Measurements from ENCODE around the gene STON1.

STON1 gene

GRCh38 chr2:48528431-48528830 lies 1.5 kb upstream of the STON1 start (continued):
- TF ChIP-seq PATZ1 (CRISPR knock-in tag; IDR thresholded peaks at IDR 0.05; ENCODE audit: borderline replicate concordance) (no peak), BACH2 (CRISPR knock-in tag; IDR thresholded peaks at IDR 0.05; ENCODE audit: borderline replicate concordance) (no peak)

- no peak for ATAC-seq
- TF ChIP-seq ZFP30 (CRISPR knock-in tag; IDR thresholded peaks at IDR 0.05) (no peak), PATZ1 (CRISPR knock-in tag; IDR thresholded peaks at IDR 0.05; ENCODE audit: borderline replicate concordance) (no peak)
Observed at GRCh38 chr2:48529194-48529593, 760 bp upstream of the STON1 start.

DNA sequence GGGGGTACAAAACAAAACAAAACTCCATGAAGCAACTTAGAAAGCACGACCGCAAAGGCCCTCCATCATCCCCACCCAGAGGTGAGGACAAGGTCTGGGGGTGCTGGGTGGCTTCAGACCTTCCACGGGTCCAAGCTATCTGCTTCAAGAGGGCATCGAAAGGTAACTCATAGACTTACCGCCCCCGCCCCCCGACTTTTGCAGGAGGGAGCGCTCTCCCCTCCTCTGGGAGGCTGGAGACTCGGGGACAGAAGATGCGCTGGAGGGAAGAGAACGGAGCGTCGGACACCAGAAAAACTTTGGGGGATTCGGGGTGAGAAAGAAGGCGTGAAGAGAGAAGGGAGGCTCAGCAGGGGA lies 300 bp upstream of the STON1 start:
- TF ChIP-seq ESRRG (CRISPR knock-in tag; IDR thresholded peaks at IDR 0.05) (no peak), TCF4 (CRISPR knock-in tag; IDR thresholded peaks at IDR 0.05; ENCODE audit: borderline replicate concordance) (no peak), ZFP3 (CRISPR knock-in tag; IDR thresholded peaks at IDR 0.05) (no peak), GLIS3 (CRISPR knock-in tag; IDR thresholded peaks at IDR 0.05) (no peak)
- TF ChIP-seq, protein P1, sequence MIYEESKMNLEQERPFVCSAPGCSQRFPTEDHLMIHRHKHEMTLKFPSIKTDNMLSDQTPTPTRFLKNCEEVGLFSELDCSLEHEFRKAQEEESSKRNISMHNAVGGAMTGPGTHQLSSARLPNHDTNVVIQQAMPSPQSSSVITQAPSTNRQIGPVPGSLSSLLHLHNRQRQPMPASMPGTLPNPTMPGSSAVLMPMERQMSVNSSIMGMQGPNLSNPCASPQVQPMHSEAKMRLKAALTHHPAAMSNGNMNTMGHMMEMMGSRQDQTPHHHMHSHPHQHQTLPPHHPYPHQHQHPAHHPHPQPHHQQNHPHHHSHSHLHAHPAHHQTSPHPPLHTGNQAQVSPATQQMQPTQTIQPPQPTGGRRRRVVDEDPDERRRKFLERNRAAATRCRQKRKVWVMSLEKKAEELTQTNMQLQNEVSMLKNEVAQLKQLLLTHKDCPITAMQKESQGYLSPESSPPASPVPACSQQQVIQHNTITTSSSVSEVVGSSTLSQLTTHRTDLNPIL (CRISPR knock-in tag; IDR thresholded peaks at IDR 0.05; ENCODE audit: low read depth), result no peak
- ATAC-seq, result peak; percentile 5; the same call in 2 of the 3 replicates

DNA sequence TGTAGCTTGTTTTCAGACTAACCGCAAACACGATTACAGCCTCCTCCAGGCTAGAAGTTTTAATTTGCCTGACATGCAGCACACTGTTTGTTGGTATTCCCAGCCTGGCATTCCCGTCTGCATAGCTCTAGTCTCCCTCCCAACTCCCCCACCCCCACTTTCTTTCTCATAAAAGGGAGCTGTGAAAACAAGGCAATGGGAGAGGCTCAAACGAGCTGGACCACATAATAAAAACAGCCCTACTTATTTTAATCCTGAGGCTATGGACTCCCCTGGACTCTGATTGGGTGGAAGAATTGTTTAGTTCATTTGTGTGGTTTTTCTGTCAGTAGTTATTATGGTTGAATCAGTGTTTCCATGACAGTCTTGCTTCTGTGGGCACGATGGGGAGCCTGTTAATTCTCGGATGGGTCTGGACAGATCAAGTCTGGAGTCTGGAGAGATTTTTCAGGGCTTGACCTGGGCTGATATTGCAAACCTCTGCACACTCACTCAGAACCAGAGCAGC lies 1.2 kb downstream of the STON1 start:
- 0 out of 2 replicates have a peak, but pooled peaks have one; percentile 43 for TF ChIP-seq ZFP3 (CRISPR knock-in tag; IDR thresholded peaks at IDR 0.05)
- TF ChIP-seq, protein P2, sequence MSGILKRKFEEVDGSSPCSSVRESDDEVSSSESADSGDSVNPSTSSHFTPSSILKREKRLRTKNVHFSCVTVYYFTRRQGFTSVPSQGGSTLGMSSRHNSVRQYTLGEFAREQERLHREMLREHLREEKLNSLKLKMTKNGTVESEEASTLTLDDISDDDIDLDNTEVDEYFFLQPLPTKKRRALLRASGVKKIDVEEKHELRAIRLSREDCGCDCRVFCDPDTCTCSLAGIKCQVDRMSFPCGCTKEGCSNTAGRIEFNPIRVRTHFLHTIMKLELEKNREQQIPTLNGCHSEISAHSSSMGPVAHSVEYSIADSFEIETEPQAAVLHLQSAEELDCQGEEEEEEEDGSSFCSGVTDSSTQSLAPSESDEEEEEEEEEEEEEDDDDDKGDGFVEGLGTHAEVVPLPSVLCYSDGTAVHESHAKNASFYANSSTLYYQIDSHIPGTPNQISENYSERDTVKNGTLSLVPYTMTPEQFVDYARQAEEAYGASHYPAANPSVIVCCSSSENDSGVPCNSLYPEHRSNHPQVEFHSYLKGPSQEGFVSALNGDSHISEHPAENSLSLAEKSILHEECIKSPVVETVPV (CRISPR knock-in tag; IDR thresholded peaks at IDR 0.05), result no peak
- TF ChIP-seq, protein P3, sequence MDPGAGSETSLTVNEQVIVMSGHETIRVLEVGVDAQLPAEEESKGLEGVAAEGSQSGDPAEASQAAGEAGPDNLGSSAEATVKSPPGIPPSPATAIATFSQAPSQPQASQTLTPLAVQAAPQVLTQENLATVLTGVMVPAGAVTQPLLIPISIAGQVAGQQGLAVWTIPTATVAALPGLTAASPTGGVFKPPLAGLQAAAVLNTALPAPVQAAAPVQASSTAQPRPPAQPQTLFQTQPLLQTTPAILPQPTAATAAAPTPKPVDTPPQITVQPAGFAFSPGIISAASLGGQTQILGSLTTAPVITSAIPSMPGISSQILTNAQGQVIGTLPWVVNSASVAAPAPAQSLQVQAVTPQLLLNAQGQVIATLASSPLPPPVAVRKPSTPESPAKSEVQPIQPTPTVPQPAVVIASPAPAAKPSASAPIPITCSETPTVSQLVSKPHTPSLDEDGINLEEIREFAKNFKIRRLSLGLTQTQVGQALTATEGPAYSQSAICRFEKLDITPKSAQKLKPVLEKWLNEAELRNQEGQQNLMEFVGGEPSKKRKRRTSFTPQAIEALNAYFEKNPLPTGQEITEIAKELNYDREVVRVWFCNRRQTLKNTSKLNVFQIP (CRISPR knock-in tag; IDR thresholded peaks at IDR 0.05; ENCODE audit: borderline replicate concordance, low read depth), result no peak
- peak; percentile 79 for ATAC-seq

- TF ChIP-seq ZFP30 (CRISPR knock-in tag; IDR thresholded peaks at IDR 0.05), result no peak
- TF ChIP-seq, protein P1 (CRISPR knock-in tag; IDR thresholded peaks at IDR 0.05; ENCODE audit: low read depth), result no peak
- TF ChIP-seq ZNF565 (CRISPR knock-in tag; conservative IDR thresholded peaks at IDR 0.05; ENCODE audit: low read depth), result no peak
- TF ChIP-seq TSHZ2 (CRISPR knock-in tag; IDR thresholded peaks at IDR 0.05), result no peak
- no peak for TF ChIP-seq OSR1 (CRISPR knock-in tag; IDR thresholded peaks at IDR 0.05)
- no peak for TF ChIP-seq ISL1 (CRISPR knock-in tag; IDR thresholded peaks at IDR 0.05)
- TF ChIP-seq BACH2 (CRISPR knock-in tag; IDR thresholded peaks at IDR 0.05; ENCODE audit: borderline replicate concordance), result no peak
- ATAC-seq, result no peak
Observed at GRCh38 chr2:48532174-48532573, 2.2 kb downstream of the STON1 start.

All from SK-N-SH treated with all-trans-retinoic acid at 6 μM for 48 hours (cell line).